Breast epithelium (tissue), 4 donors: Measurements from ENCODE around the gene RAB27A. TPM values are rescaled to one million over a fixed set of nuclear protein-coding genes. Genes with fewer than 3 reads are reported as not detected.
A peak's percentile ranks its signal among the peaks of the same experiment; 100 is the strongest.
"Not testable (repeated sequence)": the region's sequence is repeated elsewhere in the genome, so short reads cannot be mapped to it uniquely, and the experiment has no call there.

Source experiments
- DNase-seq, 2 donors: peaks; one replicate each; pipeline ENCODE4 v3.0.0-alpha.2; 2019; ENCODE audit warnings: low spot score in 2 of 2
- H3K27ac ChIP-seq, 2 donors: fragments of 200-600 bp; sonication (generic) in 1 of 2; one replicate each; pipeline ENCODE4 v1.5.1; 2016 to 2019; ENCODE audit warnings: mild to moderate bottlenecking in 1 of 2
- H3K27me3 ChIP-seq, 2 donors: fragments of 200-600 bp; sonication (generic) in 1 of 2; one replicate each; pipeline versions ENCODE4 v1.5.1 to v1.6.0; 2017 to 2019; ENCODE audit warnings: control low read depth in 1 of 2, mild to moderate bottlenecking in 1 of 2
- H3K36me3 ChIP-seq: fragments of 200-600 bp; one replicate; pipeline ENCODE4 v1.5.1; 2019
- H3K4me1 ChIP-seq, 2 donors: fragments of 200-600 bp; sonication (generic); one replicate each; pipeline ENCODE4 v1.5.1; 2016 to 2019; ENCODE audit warnings: control low read depth in 1 of 2
- H3K4me3 ChIP-seq, 3 donors: fragments of 200-600 bp; sonication (generic); 1 replicate in 2 of 3; 2 replicates in 1 of 3; pipeline ENCODE4 v1.5.1; 2016 to 2019; ENCODE audit warnings: mild to moderate bottlenecking in 3 of 3, moderate library complexity in 2 of 3
- H3K9me3 ChIP-seq, 2 donors: fragments of 200-600 bp; sonication (generic) in 1 of 2; one replicate each; pipeline ENCODE4 v1.5.1; 2016 to 2019; ENCODE audit warnings: control low read depth in 1 of 2
- POLR2A ChIP-seq: fragments of 450-650 bp; IDR thresholded peaks from one replicate; pipeline ENCODE4 v1.6.1; 2016; ENCODE audit warnings: antibody characterized with exemption, mild to moderate bottlenecking, moderate library complexity
- POLR2AphosphoS5 ChIP-seq, 3 donors: sonication (generic); formaldehyde crosslinking; IDR thresholded peaks; one replicate each; pipeline ENCODE4 v1.6.1; 2017; ENCODE audit warnings: antibody characterized with exemption in 3 of 3
- intact Hi-C: fragments of 100-400 bp; cut with DNase I; formaldehyde crosslinking; loops from one replicate; pipeline ENCODE4 v1.15.1; 2023; ENCODE audit warnings: low total_unique reads
- total RNA-seq, 3 donors: library from RNA; depleted of rRNA; stranded (reverse); fragments of >200 nt; gene quantifications; one replicate each; pipeline ENCODE4 v1.1.0, GENCODE V29; 2016
- TF ChIP-seq, protein P1 (sequence below), 3 donors: fragments of 450-650 bp; IDR thresholded peaks; one replicate each; pipeline ENCODE4 v1.5.1; 2016 to 2017; ENCODE audit warnings: antibody characterized with exemption in 3 of 3, mild to moderate bottlenecking in 3 of 3, moderate library complexity in 3 of 3

The RAB27A gene
- total RNA-seq, 3 donors from 2014 or later, result 7.4 to 21.3 (median 18.3) TPM

DNA sequence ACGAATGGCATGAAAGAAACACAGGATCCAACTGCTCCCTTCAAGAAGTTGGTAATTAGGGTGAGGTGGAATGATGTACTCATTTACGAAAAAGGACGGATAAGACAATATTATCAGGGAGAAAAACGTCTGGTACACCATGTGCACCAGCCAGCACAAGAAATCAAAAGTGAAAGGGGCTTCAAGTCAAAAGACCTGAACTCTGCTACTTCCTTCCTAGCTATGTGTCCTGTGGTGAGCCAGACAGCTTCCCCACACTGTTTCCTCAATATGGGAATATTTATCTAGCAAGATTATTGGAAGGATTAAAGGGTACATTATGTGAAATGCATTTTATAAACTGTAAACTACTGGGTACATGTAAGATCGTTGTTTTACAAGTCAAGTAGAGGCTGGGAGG, 33.9 kb downstream of the RAB27A start:
- intact Hi-C loops, result loop anchor here (2.0 kb wide), 1 partner anchor 13 kb away; no protein-coding TSS in a partner anchor
- Histone ChIP-seq H3K36me3 (no peaks in the 10 kb centered on the region), H3K4me1 (no peaks in the 10 kb centered on the region), H3K27me3 (no peaks in the 10 kb centered on the region), H3K9me3 (no peaks in the 10 kb centered on the region), H3K27ac (no peak overlapping the region), H3K4me3 (peak overlapping the region in 1 of 3 donors; percentile 19)
- no peak for DNase-seq
- TF ChIP-seq, protein P1, sequence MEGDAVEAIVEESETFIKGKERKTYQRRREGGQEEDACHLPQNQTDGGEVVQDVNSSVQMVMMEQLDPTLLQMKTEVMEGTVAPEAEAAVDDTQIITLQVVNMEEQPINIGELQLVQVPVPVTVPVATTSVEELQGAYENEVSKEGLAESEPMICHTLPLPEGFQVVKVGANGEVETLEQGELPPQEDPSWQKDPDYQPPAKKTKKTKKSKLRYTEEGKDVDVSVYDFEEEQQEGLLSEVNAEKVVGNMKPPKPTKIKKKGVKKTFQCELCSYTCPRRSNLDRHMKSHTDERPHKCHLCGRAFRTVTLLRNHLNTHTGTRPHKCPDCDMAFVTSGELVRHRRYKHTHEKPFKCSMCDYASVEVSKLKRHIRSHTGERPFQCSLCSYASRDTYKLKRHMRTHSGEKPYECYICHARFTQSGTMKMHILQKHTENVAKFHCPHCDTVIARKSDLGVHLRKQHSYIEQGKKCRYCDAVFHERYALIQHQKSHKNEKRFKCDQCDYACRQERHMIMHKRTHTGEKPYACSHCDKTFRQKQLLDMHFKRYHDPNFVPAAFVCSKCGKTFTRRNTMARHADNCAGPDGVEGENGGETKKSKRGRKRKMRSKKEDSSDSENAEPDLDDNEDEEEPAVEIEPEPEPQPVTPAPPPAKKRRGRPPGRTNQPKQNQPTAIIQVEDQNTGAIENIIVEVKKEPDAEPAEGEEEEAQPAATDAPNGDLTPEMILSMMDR (IDR thresholded peaks at IDR 0.05), result no peak
- TF ChIP-seq POLR2A (no peak), POLR2AphosphoS5 (IDR thresholded peaks at IDR 0.05) (no peak)

DNA sequence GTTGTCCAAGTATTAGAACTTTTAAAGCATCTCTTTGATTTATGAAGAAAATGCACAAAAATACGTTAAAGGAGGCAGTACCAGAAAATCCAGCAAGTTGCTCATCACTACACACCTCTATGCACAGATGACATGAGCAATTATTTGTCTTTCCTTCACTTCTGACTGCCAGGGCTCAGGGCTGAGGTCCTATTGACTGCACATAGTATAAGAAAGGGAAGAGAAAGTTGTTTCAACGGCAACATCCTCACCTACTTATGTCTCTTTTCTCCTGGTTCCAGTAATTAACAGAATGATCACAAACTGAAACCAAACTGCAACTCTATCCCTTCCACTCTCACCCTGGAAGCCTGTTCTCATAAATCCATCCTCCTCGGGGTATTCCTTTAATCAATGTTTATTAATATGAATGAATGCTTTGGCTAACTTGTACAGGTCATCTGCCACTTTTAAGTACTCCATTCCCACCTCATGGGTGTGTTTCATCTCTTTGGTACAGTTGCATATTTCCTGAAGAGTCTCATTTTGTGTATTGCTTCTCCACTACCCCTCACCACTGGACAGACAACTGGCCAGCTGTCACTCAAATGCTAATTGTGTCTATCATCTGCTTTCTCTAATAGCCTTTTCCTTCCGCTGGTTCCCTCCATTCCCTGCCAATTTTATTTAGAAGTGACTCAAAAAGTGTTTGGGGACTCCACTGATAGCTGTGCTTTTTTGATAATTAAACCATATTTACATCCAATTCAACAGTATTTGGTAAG, 34.5 kb downstream of the RAB27A start:
- intact Hi-C loops, result loop anchor here (2.0 kb wide), 1 partner anchor 14 kb away; no protein-coding TSS in a partner anchor

DNA sequence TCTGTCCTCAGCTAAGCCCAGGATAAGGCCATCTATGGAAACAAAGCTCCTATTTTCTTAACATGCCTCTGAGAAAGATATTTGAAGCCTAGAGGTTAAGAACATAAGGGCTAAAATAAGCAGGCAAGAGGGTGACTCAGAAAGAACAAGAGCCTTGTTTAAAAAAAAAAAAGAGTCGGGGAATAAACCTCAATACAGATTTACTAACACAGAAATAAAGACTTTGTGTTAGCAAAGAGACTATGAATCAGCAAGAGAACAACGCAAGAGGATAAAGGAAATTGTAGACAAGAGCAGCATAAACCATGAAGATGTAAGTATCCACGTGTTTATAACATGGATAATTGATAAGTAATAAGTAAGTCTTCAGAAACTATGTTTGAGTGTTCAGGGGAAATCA, 36.0 kb downstream of the RAB27A start:
- no peak for DNase-seq
- Histone ChIP-seq H3K36me3 (no peaks in the 10 kb centered on the region), H3K4me1 (no peaks in the 10 kb centered on the region), H3K27me3 (no peaks in the 10 kb centered on the region), H3K9me3 (no peaks in the 10 kb centered on the region), H3K27ac (peak overlapping the region; percentile 27 to 61), H3K4me3 (peak overlapping the region in 1 of 3 donors; percentile 21)
- TF ChIP-seq, protein P1 (IDR thresholded peaks at IDR 0.05), result no peak
- TF ChIP-seq POLR2AphosphoS5 (IDR thresholded peaks at IDR 0.05) (no peak), POLR2A (no peak)
- intact Hi-C loops, result no loop called here

More for the DNA sequence above, 34.5 kb downstream of the RAB27A start:
- no peak for DNase-seq
- Histone ChIP-seq H3K27ac (peak overlapping the region; percentile 2 to 23), H3K36me3 (no peaks in the 10 kb centered on the region), H3K4me1 (no peaks in the 10 kb centered on the region), H3K27me3 (no peaks in the 10 kb centered on the region), H3K9me3 (no peaks in the 10 kb centered on the region), H3K4me3 (peak overlapping the region in 1 of 3 donors; percentile 19)
- TF ChIP-seq, protein P1 (IDR thresholded peaks at IDR 0.05), result no peak
- TF ChIP-seq POLR2AphosphoS5 (IDR thresholded peaks at IDR 0.05) (no peak), POLR2A (no peak)

DNA sequence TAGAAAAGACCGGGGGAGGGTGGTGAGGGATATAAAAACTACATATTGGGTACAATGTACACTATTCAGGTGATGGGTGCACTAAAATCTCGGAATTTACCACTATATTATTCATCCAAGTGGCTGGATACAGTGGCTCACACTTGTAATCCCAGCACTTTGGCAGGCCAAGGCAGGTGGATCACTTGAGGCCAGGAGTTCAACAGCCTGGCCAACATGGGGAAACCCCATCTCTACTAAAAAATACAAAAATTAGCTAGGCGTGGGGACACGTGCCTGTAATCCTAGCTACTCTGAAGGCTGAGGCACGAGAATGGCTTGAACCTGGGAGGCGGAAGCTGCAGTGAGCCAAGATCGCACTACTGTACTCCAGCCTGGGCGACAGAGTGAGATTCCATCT, 37.4 kb downstream of the RAB27A start:
- DNase-seq, H3K4me3 ChIP-seq, H3K27me3 ChIP-seq, H3K36me3 ChIP-seq, H3K9me3 ChIP-seq, H3K27ac ChIP-seq, intact Hi-C loops, H3K4me1 ChIP-seq: not testable (repeated sequence)

DNA sequence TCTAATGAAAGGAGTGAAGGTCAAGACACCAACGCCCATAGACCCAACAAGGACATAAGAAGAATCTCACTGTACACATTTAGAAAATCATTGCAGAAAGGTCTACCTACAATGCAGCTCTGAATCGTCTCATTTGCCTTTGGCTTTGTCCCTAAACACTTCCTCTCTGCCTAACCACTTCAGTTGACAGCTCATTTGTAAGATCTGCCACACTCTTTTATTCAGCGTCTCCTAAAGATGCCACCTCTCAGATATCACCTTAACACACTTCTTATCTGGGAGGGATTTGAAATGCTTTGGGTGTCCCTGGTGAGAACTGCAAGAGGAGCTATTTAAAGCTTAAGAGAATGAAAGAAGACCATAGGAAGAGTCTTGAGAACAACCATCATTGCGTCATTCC, 38.7 kb downstream of the RAB27A start:
- no peak for DNase-seq
- Histone ChIP-seq H3K4me3 (no peak overlapping the region), H3K9me3 (no peaks in the 10 kb centered on the region), H3K4me1 (no peaks in the 10 kb centered on the region), H3K27me3 (no peaks in the 10 kb centered on the region), H3K36me3 (no peaks in the 10 kb centered on the region), H3K27ac (peak overlapping the region in 1 of 2 donors; percentile 71)
- intact Hi-C loops, result no loop called here
- no peak for TF ChIP-seq POLR2AphosphoS5 (IDR thresholded peaks at IDR 0.05)
- TF ChIP-seq POLR2A, result no peak
- TF ChIP-seq, protein P1 (IDR thresholded peaks at IDR 0.05), result no peak
